Iris pigment epithelial cell (primary cell): ENCODE data around the gene BMPR1A.
"Not testable (repeated sequence)": the region's sequence is repeated elsewhere in the genome, so short reads cannot be mapped to it uniquely, and the experiment has no call there.

ENCODE experiments used
- DNase-seq: peaks from one replicate; pipeline ENCODE4 v3.0.0-alpha.2; 2011; ENCODE audit warnings: low read depth

Gene BMPR1A

DNA sequence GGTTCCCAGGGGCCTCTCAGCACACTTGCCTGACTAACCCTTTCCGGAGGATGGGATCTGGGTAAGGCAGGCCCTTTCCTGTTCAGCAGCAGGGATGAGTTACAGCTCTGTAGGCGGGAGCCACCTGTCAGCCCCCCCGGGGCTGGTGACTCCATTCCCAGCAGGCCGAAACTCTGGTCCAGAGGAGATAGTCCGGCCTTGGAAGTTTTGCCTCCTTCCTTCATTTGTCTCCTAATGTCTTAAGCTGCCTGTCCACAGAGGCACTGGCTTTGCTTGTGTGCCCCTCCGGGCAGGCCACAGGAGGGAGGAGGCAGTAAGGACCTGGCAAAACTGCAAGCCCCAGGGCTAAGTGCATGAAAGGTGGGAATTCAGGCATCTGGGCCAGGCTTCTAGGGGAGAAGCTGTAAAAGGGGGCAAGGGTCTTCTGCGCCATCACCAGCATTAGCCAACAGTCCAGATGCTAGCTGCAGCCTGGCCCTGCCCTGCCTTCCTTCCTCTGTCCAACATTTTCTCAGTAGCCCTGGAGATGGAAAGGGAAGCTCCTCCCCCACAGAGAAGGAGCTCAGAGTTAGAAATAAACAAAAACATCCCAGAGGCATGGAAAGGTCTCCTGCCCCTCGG lies 213.1 kb downstream of the BMPR1A start:
- no peak for DNase-seq

DNA sequence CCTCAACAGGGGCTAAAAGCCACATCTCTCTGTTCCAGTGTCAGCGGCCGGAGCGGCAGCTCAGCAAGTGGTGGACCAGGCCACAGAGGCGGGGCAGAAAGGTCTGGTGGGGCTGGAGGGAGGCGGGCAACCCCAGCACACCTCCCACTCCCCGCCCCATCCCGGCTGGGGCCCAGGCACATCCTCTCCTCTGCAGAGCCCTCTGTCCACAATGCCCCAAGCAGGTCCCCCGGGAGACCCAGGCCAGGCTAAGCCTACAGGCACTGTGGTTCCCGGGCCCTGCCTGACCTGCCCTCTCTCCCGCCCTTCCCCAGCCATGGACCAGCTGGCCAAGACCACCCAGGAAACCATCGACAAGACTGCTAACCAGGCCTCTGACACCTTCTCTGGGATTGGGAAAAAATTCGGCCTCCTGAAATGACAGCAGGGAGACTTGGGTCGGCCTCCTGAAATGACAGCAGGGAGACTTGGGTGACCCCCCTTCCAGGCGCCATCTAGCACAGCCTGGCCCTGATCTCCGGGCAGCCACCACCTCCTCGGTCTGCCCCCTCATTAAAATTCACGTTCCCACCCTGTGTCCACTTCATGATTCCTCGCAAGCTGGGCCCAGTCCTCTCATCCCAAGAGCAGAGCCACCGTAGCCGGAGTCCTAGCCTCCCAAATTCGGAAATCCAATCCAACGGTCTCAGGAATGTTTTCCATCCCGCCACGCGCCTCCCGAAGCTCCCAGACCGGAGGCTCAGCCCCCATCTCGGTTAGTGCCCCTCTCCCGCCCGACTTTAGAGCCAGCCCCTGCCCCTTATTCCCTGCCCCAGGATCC lies 214.0 kb downstream of the BMPR1A start:
- no peak for DNase-seq

DNA sequence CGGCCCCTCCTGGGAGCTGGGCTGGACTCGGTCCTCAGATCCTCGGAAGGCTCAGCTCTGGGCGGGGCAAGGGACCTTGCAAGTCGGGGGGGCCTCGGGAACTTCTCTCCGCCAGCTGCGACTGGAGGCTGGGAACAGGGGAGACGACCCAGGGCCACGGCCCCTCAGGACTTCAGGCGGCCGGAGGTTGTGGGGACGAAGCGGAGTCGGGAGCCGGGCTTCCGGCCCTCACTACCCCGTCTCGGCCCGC lies 214.5 kb downstream of the BMPR1A start:
- DNase-seq: no peak

DNA sequence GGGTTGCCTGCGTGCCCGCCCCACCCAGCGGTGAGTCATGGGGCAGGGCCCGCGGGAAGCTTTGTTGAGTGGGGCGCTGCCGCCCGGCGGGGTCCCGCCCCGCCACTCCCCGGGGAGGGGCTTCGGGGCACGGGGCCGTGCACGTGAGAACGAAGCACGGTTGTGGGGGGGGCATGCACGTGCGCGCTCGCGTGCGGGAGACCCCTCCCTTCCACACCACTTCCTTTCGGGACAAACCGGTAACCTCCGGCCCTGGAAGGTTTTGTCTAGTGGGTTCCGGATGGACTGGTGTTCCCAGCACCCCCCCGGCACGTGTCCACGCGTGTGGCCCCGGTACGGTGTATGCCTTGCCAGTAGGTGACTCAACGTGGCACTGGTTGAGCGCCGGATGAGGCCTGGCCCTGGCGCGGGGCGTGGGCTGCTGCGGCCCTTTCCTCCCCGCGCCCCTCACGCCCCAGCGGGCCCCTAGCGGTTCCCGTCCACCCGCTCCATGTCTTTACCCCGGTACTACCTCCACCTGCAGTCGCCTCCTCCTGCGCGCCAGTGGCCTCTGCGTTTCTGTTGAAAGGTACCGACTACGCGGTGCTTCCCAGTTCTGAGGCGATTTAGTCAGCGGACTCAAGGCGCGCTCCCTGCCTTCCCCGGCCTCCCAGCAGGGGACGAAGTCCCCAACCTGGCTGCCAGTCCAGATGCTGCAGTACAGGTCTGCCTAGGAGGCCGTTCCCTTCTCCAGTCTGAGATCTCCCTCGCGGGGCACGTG lies 215.0 kb downstream of the BMPR1A start:
- DNase-seq: peak; percentile 77

DNA sequence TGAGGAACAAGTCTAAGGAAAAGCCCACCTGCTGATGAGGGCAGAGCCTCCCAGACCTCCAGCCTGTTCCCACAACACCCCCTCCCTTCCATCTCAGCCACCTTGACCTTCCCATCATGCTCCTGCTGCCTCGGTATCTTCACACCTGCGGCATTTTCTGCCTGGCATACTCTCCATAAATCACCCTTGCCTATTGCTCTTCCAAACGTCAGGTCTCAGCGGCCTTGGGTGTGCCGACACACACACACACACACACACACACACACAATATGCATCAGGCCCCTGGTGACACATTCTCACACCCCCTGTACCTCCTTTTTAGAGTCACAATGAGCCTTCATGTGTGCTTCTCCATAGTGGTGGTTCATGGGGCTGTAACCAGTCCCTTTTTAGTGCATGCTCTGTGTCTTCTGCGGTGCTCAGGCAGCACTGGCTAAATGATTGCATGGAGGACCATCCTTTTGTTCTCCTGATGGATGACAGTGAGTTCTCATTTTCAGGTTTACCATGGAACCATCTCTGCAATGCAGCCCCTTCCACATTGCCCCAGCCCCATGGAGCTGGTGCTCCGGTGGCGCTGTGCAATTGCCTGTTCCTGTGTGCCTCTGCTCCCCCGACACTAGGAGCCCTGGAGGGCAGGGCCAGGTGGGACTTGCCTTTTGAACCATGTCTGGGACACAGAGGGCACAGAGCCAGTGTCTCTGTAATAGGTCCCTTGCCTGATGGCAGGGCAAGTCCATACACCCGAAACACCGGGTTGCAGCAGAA lies 216.4 kb downstream of the BMPR1A start:
- DNase-seq: no peak

GRCh38 chr10:86974484-86974883 lies 218.1 kb downstream of the BMPR1A start:
- DNase-seq: no peak

DNA sequence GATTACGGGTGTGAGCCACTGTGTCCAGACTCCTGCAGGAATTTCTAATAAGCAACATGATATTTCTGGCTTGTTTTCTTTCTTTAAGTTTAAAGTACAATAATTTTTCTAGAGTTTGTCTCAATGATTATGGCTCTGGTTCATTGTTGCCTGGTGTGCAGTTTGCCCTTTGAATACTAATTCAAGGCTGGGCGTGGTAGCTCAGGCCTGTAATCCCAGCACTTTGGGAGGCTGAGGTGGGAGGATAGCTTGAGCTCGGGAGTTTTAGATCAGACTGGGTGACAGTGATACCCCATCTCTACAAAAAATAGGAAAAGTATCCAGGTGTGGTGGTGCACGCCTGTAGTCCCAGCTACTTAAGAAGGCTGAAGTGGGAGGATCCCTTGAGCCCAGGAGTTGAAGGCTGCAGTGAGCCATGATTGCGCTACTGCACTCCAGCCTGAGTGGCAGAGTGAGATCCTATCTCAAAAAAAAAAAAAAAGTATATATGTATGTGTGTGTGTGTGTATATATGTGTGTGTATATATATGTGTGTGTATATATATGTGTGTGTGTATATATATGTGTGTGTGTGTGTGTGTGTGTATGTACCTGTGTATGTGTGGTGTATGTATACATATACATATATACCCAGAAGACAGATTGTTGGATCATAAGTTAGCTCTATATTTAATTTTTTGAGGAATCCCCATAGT lies 220.1 kb downstream of the BMPR1A start:
- DNase-seq: no peak

GRCh38 chr10:86978457-86978856 lies 222.0 kb downstream of the BMPR1A start:
- not testable (repeated sequence) for DNase-seq

DNA sequence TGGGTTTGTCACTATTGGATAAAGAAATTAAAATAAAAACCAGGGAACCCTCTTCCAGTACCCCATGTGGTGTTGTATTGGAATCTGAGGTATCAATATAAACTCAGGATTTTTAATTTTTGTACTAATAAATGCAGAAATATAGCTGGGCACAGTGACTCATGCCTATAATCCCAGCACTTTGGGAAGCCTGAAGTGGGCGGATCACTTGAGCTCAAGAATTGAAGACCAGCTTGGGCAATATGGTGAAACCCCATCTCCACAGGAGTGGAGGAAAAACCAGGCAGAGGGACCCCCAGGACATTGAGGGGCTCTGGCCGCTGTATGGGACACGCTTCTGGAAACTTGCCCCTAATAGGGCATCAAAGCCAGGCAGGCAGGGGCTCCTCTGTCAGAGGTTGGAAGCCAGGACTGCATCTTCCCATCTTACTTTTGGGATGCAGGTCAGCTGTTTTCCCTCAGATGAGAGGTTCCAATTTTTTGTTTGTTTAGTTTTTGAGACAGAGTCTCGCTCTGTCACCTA lies 222.9 kb downstream of the BMPR1A start:
- DNase-seq: no peak

DNA sequence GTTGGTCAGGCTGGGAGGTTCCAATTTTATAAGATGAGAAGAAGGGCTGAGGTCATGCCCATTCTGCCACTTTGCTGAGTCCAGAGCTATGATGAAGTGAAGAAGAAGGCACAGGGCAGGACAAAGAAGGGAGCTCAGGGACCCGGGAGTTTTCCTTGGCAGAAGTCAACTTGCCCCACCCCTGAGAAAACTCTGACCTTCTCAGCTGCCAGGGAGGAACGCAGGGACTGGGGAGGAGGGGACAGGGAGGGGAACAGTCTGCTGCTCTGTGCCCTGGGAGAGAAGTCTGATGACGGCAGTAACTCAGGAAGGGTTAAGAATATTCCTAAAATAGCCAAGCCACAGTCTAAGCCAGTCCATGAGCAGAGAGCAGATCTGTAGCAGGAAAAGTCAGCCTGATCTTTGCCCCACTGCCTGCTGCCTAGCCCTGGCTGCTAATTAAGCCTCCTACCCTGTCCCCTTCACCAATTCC lies 223.6 kb downstream of the BMPR1A start:
- DNase-seq: no peak

GRCh38 chr10:86981020-86981419 lies 224.6 kb downstream of the BMPR1A start:
- not testable (repeated sequence) for DNase-seq

- no peak for DNase-seq
Observed at GRCh38 chr10:86981716-86982115, 225.3 kb downstream of the BMPR1A start.
